GM20431 (cell line): ENCODE results near the gene CD99.

Source experiments
- in situ Hi-C: fragments of 300-500 bp; cut with MseI, MboI; formaldehyde crosslinking; loops from one replicate; pipeline ENCODE4 v1.15.0; 2020; ENCODE audit warnings: low sequenced_read_pairs; ENCODE audit not compliant: unreplicated experiment

Gene CD99

GRCh38 chrX:2690856-2691542, at the start of gene CD99:
TSS of gene CD99 (plus strand) at chrX:2691295. CDS start at chrX:2691361, 66 bp downstream.
- in situ Hi-C loops, result no loop called here

GRCh38 chrX:2642146-2642545, 48.9 kb upstream of the CD99 start:
- in situ Hi-C loops, result no loop called here

- in situ Hi-C loops, result no loop called here
Observed at GRCh38 chrX:2642791-2643190, 48.3 kb upstream of the CD99 start.

GRCh38 chrX:2643880-2644279, 47.2 kb upstream of the CD99 start:
- in situ Hi-C loops, result no loop called here

- in situ Hi-C loops, result no loop called here
Observed at GRCh38 chrX:2645563-2645962, 45.5 kb upstream of the CD99 start.

GRCh38 chrX:2647627-2648026, 43.5 kb upstream of the CD99 start:
- in situ Hi-C loops, result no loop called here

GRCh38 chrX:2650037-2650436, 41.1 kb upstream of the CD99 start:
- in situ Hi-C loops, result no loop called here

GRCh38 chrX:2650865-2651264, 40.2 kb upstream of the CD99 start:
- in situ Hi-C loops, result no loop called here

GRCh38 chrX:2652106-2652505, 39.0 kb upstream of the CD99 start:
- in situ Hi-C loops, result no loop called here

- in situ Hi-C loops, result no loop called here
Observed at GRCh38 chrX:2654436-2655340, 36.4 kb upstream of the CD99 start.

- in situ Hi-C loops, result no loop called here
Observed at GRCh38 chrX:2656257-2656836, 34.7 kb upstream of the CD99 start.

GRCh38 chrX:2657532-2658113, 33.5 kb upstream of the CD99 start:
- in situ Hi-C loops, result no loop called here

- in situ Hi-C loops, result no loop called here
Observed at GRCh38 chrX:2658585-2659292, 32.4 kb upstream of the CD99 start.

- in situ Hi-C loops, result no loop called here
Observed at GRCh38 chrX:2662586-2662985, 28.5 kb upstream of the CD99 start.

GRCh38 chrX:2664502-2664901, 26.6 kb upstream of the CD99 start:
- in situ Hi-C loops, result no loop called here

GRCh38 chrX:2665387-2666304, 25.4 kb upstream of the CD99 start:
- in situ Hi-C loops, result no loop called here

GRCh38 chrX:2666491-2666890, 24.6 kb upstream of the CD99 start:
- in situ Hi-C loops, result no loop called here

GRCh38 chrX:2670978-2671377, 20.1 kb upstream of the CD99 start:
- in situ Hi-C loops, result no loop called here

- in situ Hi-C loops, result no loop called here
Observed at GRCh38 chrX:2672084-2672483, 19.0 kb upstream of the CD99 start.
